Kidney epithelial cell (primary cell): ENCODE data around the gene DNAH6. TPM values are rescaled to one million over a fixed set of nuclear protein-coding genes. Genes with fewer than 3 reads are reported as not detected.

Experiments used
- DNase-seq: peaks from one replicate; pipeline ENCODE4 v3.0.0-alpha.2; 2010; ENCODE audit warnings: low read depth
- H3K27me3 ChIP-seq: 2 replicates; pipeline ENCODE4 v1.6.0; 2011; ENCODE audit warnings: low read length; ENCODE audit not compliant: control insufficient read depth, insufficient read depth
- H3K36me3 ChIP-seq: 2 replicates; pipeline ENCODE4 v1.5.1; 2011; ENCODE audit warnings: low read length; ENCODE audit not compliant: control insufficient read depth, insufficient read depth
- H3K4me3 ChIP-seq: 2 replicates; pipeline ENCODE4 v1.5.1; 2011; ENCODE audit warnings: low read depth, mild to moderate bottlenecking, control low read depth, low read length
- CTCF ChIP-seq: IDR thresholded peaks from 2 replicates; pipeline ENCODE4 v1.5.1; 2011; ENCODE audit warnings: mild to moderate bottlenecking, moderate library complexity, low read length, control low read depth, inconsistent platforms; ENCODE audit not compliant: insufficient read depth, poor library complexity, severe bottlenecking
- total RNA-seq: library from RNA; depleted of rRNA; stranded (reverse); fragments of >200 nt; gene quantifications from 2 replicates; pipeline ENCODE4 v1.2.3, GENCODE V29; 2015

DNAH6 gene
- total RNA-seq, 1 donor from 2014 or later = 0.63 TPM

GRCh38 chr2:84782717-84783442, 266.6 kb downstream of the DNAH6 start:
- no peaks in the 10 kb centered on the region for H3K36me3 ChIP-seq
- no peaks in the 10 kb centered on the region for H3K27me3 ChIP-seq
- no peak for DNase-seq
- no peak overlapping the region for H3K4me3 ChIP-seq
- no peak for TF ChIP-seq CTCF

GRCh38 chr2:84785950-84786349, 269.7 kb downstream of the DNAH6 start:
- H3K4me3 ChIP-seq = no peak overlapping the region
- no peak for DNase-seq

GRCh38 chr2:84786601-84787000, 270.3 kb downstream of the DNAH6 start:
- H3K4me3 ChIP-seq = no peak overlapping the region

More at GRCh38 chr2:84785950-84786349, 269.7 kb downstream of the DNAH6 start:
- TF ChIP-seq CTCF = no peak
- H3K27me3 ChIP-seq = no peaks in the 10 kb centered on the region
- no peaks in the 10 kb centered on the region for H3K36me3 ChIP-seq

GRCh38 chr2:84788027-84788426, 271.7 kb downstream of the DNAH6 start:
- no peaks in the 10 kb centered on the region for H3K36me3 ChIP-seq
- no peak overlapping the region for H3K4me3 ChIP-seq
- no peaks in the 10 kb centered on the region for H3K27me3 ChIP-seq
- TF ChIP-seq CTCF = no peak
- DNase-seq = no peak

More at GRCh38 chr2:84786601-84787000, 270.3 kb downstream of the DNAH6 start:
- no peaks in the 10 kb centered on the region for H3K27me3 ChIP-seq
- H3K36me3 ChIP-seq = no peaks in the 10 kb centered on the region
- DNase-seq = no peak
- TF ChIP-seq CTCF = no peak

- no peak for TF ChIP-seq CTCF
- H3K27me3 ChIP-seq = no peaks in the 10 kb centered on the region
- no peak overlapping the region for H3K4me3 ChIP-seq
- DNase-seq = no peak
- no peaks in the 10 kb centered on the region for H3K36me3 ChIP-seq
Observed at GRCh38 chr2:84788498-84788897, 272.2 kb downstream of the DNAH6 start.

- no peak overlapping the region for H3K4me3 ChIP-seq
- no peaks in the 10 kb centered on the region for H3K36me3 ChIP-seq
- TF ChIP-seq CTCF = no peak
- no peak for DNase-seq
- no peaks in the 10 kb centered on the region for H3K27me3 ChIP-seq
Observed at GRCh38 chr2:84792856-84793522, 276.7 kb downstream of the DNAH6 start.
